K562 (cell line): ENCODE results near the gene HSPE1. TPM values are rescaled to one million over a fixed set of nuclear protein-coding genes. Genes with fewer than 3 reads are reported as not detected.

Experiments
- CBX8 ChIP-seq: fragments of 200-600 bp; sonication (generic); IDR thresholded peaks from 2 replicates; pipeline ENCODE4 v1.6.1; 2012; ENCODE audit warnings: borderline replicate concordance, mixed run types, low read depth, mild to moderate bottlenecking, moderate library complexity, mixed read lengths, low read length, control low read depth, inconsistent platforms; ENCODE audit not compliant: poor library complexity, severe bottlenecking; ENCODE audit errors: extremely low read depth
- CREBBP ChIP-seq: IDR thresholded peaks from one replicate; pipeline ENCODE4 v1.6.1; 2012; ENCODE audit warnings: low read depth, mild to moderate bottlenecking, control low read depth, inconsistent platforms, low read length
- CUX1 ChIP-seq: fragments of 200-800 bp; sonication (Bioruptor generic); IDR thresholded peaks from 2 replicates; pipeline ENCODE4 v1.6.1; 2016; ENCODE audit warnings: missing genetic modification characterization, missing compliant biosample characterization
- DIDO1 ChIP-seq: fragments of 450-650 bp; IDR thresholded peaks from 2 replicates; pipeline ENCODE4 v1.6.1; 2016; ENCODE audit warnings: low read depth, missing biosample characterization, missing genetic modification characterization
- DLX4 ChIP-seq: fragments of 250-450 bp; sonication (Bioruptor Pico); IDR thresholded peaks from 2 replicates; pipeline ENCODE4 v1.6.1; 2021; ENCODE audit warnings: mild to moderate bottlenecking
- ETV1 ChIP-seq: fragments of 450-650 bp; conservative IDR thresholded peaks from 2 replicates; pipeline ENCODE4 v1.6.1; 2016; ENCODE audit warnings: missing genetic modification characterization, control low read depth, low read depth, missing compliant biosample characterization
- FOS ChIP-seq: IDR thresholded peaks from 3 replicates; pipeline ENCODE4 v1.6.1; 2011; ENCODE audit not compliant: insufficient read length; ENCODE audit errors: extremely low read depth
- GATA2 ChIP-seq: sonication (generic); formaldehyde crosslinking; IDR thresholded peaks from 2 replicates; pipeline ENCODE4 v1.4.0; 2020; ENCODE audit warnings: mild to moderate bottlenecking, missing genetic modification reagents
- HDAC8 ChIP-seq: fragments of 450-650 bp; IDR thresholded peaks from 2 replicates; pipeline ENCODE4 v1.6.1; 2016; ENCODE audit warnings: mild to moderate bottlenecking, missing genetic modification characterization, moderate library complexity, missing compliant biosample characterization
- MCM3 ChIP-seq: fragments of 450-650 bp; IDR thresholded peaks from 2 replicates; pipeline ENCODE4 v1.6.1; 2016
- MTA2 ChIP-seq: fragments of 450-650 bp; IDR thresholded peaks from 2 replicates; pipeline ENCODE4 v1.6.1; 2016; ENCODE audit warnings: low read depth
- POLR2H ChIP-seq: IDR thresholded peaks from 2 replicates; pipeline ENCODE4 v1.6.1; 2016; ENCODE audit warnings: missing genetic modification characterization, low read depth, mild to moderate bottlenecking, control low read depth, missing compliant biosample characterization, moderate library complexity
- POLR3G ChIP-seq: IDR thresholded peaks from 2 replicates; pipeline ENCODE4 v1.6.1; 2011; ENCODE audit not compliant: insufficient read length, insufficient replicate concordance; ENCODE audit errors: extremely low read depth
- RBM39 ChIP-seq: fragments of 200-400 bp; formaldehyde crosslinking; optimal IDR thresholded peaks from 2 replicates; pipeline ENCODE3; 2018; ENCODE audit warnings: low read depth, low read length
- ZBTB1 ChIP-seq: sonication (generic); formaldehyde crosslinking; IDR thresholded peaks from 2 replicates; pipeline ENCODE4 v1.8.1; 2023; ENCODE audit warnings: missing genetic modification reagents, low read depth, mild to moderate bottlenecking, borderline replicate concordance
- ZNF23 ChIP-seq: fragments of 250-450 bp; sonication (Bioruptor Pico); IDR thresholded peaks from 2 replicates; pipeline ENCODE4 v1.4.0; 2020; ENCODE audit warnings: mild to moderate bottlenecking
- ZNF24 ChIP-seq: fragments of 450-650 bp; IDR thresholded peaks from 2 replicates; pipeline ENCODE4 v1.6.1; 2016
- ZNF384 ChIP-seq: IDR thresholded peaks from 2 replicates; pipeline ENCODE4 v1.6.1; 2012; ENCODE audit warnings: low read depth, low read length, improper control_type of control experiment
- ZNF507 ChIP-seq: conservative IDR thresholded peaks from 2 replicates; pipeline ENCODE4 v1.6.1; 2017; ENCODE audit warnings: missing genetic modification characterization, missing compliant biosample characterization
- ZNF79 ChIP-seq: fragments of 250-450 bp; sonication (Bioruptor Pico); IDR thresholded peaks from 2 replicates; pipeline ENCODE4 v1.4.0; 2020; ENCODE audit warnings: low read depth, mild to moderate bottlenecking, moderate library complexity
- ZNF830 ChIP-seq: fragments of 250-450 bp; sonication (Bioruptor Pico); IDR thresholded peaks from 2 replicates; pipeline ENCODE4 v1.5.0; 2021; ENCODE audit warnings: mild to moderate bottlenecking
- polyA plus RNA-seq, 8 experiments: library from polyadenylated mRNA; depleted of rRNA in 4 of 8; stranded (reverse) in 5 of 8; unstranded in 3 of 8; fragments of >200 nt; fragmentation: Nextera tagmentation in 2 of 8; fragmentation: Illumina TruSeq in 1 of 8; extraction: Ambion mirVana in 2 of 8; extraction: Trizol in 1 of 8; gene quantifications; 2 replicates each; pipeline versions ENCODE4 v1.2.1 to v1.2.3, GENCODE V29; 2011 to 2014; ENCODE audit warnings: inconsistent platforms in 1 of 8, missing spikeins in 1 of 8
- total RNA-seq, 7 experiments: library from RNA; depleted of rRNA in 6 of 7; stranded (reverse); fragments of >200 nt in 6 of 7; fragmentation: Illumina TruSeq in 2 of 7; extraction: Trizol in 2 of 7; gene quantifications; 2 replicates each; pipeline versions ENCODE4 v1.2.1 to v1.2.3, GENCODE V29; 2011 to 2021; ENCODE audit warnings: low replicate concordance in 1 of 7
- TF ChIP-seq, protein P1 (sequence below): fragments of 450-650 bp; conservative IDR thresholded peaks from 2 replicates; pipeline ENCODE4 v1.6.1; 2016; ENCODE audit warnings: missing genetic modification characterization, low read depth, mild to moderate bottlenecking, control low read depth, missing compliant biosample characterization

HSPE1 gene
- total and polyA plus RNA-seq, 9 of the 15 experiments (the other 6 are each of a cell fraction or from before 2014, with no cell fraction given) = 223 to 1,007 (median 612) TPM

DNA sequence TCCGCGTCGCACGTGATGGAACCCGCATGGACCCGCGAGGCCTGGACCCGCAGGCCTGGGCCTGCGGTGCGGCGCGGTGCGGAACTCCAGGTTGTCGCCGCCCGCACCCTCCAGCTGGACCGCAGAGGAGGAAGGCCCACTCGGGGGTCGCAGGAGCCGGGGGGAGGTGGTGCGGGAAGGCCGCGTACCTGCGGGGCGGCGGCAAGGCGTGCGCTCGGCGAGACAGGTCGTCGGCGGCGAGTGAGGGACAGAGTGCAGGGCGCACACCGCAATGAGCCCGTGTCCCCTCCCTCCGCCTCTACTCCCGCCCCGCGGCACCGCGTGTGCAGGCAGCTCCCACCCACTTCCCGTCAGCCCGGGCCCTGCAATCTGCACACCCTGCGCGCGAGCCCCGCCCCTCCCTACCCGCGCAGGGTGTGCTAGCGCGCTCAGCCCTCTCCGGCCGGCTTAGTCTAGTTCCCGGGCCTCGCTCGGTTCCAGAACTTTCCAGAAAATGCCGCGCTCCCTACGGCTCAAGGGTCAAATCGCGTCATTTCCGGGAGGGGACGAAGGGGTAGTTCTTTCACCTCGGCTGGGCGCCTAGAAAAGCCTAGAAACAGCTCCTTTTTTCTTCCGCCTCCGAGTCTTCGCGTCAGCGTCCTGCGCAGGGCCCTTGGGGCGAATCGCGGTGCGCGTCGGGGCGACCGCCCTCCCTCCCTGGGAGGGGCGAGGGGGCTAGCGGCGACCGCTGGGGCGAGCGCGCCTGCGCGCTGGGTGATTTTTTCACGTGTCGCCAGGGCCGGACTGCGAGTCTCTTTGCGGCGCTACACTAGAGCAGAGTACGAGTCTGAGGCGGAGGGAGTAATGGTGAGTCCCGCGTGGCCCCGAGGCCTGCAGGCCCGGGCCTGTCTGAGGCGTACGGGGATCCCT lies at the start of gene HSPE1, which contains the start of gene HSPD1 (continued):
- TF ChIP-seq HDAC8 (tag) = no peak
- no peak for TF ChIP-seq CBX8
- no peak for TF ChIP-seq RBM39
- no peak for TF ChIP-seq DLX4 (CRISPR knock-in tag)
- TF ChIP-seq ZNF23 (CRISPR knock-in tag) = no peak
- no peak for TF ChIP-seq GATA2 (CRISPR knock-in tag)
- TF ChIP-seq POLR2H (tag) = peak; percentile 48
- peak; percentile 88 for TF ChIP-seq ETV1 (tag)
- TF ChIP-seq MTA2 = no peak
- TF ChIP-seq ZNF24 = no peak
- no peak for TF ChIP-seq ZNF79 (CRISPR knock-in tag)
- TF ChIP-seq ZNF507 (tag) = no peak
- TF ChIP-seq DIDO1 (tag) = peak; percentile 26; the same call in 1 of the 2 replicates
- TF ChIP-seq CREBBP = no peak
- peak; percentile 95 for TF ChIP-seq ZBTB1 (CRISPR knock-in tag)
- TF ChIP-seq MCM3 = no peak
- TF ChIP-seq FOS = peak; percentile 92
- no peak for TF ChIP-seq POLR3G
- no peak for TF ChIP-seq CUX1
- no peak for TF ChIP-seq ZNF830 (CRISPR knock-in tag)
- TF ChIP-seq, protein P1, sequence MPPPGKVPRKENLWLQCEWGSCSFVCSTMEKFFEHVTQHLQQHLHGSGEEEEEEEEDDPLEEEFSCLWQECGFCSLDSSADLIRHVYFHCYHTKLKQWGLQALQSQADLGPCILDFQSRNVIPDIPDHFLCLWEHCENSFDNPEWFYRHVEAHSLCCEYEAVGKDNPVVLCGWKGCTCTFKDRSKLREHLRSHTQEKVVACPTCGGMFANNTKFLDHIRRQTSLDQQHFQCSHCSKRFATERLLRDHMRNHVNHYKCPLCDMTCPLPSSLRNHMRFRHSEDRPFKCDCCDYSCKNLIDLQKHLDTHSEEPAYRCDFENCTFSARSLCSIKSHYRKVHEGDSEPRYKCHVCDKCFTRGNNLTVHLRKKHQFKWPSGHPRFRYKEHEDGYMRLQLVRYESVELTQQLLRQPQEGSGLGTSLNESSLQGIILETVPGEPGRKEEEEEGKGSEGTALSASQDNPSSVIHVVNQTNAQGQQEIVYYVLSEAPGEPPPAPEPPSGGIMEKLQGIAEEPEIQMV = no peak
- no peak for TF ChIP-seq ZNF384
